ENCODE measurements around the gene CHN2. TPM values are rescaled to one million over a fixed set of nuclear protein-coding genes. Genes with fewer than 3 reads are reported as not detected.

The CHN2 gene
- total RNA-seq, 4 donors from 2014 or later = 8.0 to 9.8 (median 8.9) TPM

DNA sequence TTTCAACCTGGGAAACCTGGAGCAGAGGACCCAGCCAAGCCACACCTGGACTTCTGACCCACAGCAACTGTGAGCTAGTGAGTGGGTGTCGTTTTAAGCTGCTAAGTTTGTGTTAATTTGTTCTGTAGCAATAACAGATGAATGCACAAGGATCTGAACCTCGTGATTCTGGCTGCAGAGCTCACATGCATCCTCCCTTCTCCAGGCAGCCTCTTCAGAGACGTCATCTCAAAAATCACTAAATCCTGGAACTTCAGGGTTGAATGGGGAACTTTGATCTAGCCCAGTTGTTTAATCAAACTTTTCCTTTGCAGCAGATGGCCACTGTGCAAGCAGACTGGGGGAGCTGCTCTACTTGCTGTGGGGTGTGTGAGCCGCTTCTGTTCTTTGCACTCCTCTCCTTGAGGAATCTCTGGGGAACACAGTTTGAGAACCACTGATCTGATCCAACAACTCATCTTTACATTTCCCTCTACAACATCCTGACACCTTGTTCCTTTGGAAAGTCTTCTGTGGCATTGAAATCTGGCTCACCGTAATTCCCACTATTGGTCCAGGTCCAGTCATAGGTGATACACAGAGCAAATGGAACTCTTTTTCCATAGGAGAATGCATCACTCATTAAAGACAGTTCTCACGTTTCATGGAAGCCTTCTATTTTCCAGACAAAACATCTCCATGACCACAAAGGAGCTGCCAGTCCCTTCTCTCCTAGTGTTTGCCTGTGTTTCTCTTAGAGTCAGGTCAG lies 90.3 kb downstream of the CHN2 start:
- Histone ChIP-seq H3K36me3 (no peaks in the 10 kb centered on the region), H3K9me3 (no peaks in the 10 kb centered on the region), H3K27me3 (no peaks in the 10 kb centered on the region), H3K4me3 (no peak overlapping the region), H3K27ac (replicated peaks in 1 of 4) (no peak overlapping the region), H3K4me1 (peaks cover 0 to 3% (median 0%) of the 10 kb centered on the region in 4 donors)
- WGBS = 67% methylated on average over 6 of the region's 6 CpGs
- no peak for DNase-seq (ENCODE audit: extremely low spot score)
- intact Hi-C loops (cut with DNase I) = no loop called here
- TF ChIP-seq POLR2A (IDR thresholded peaks at IDR 0.05; ENCODE audit: low read depth) = no peak
- TF ChIP-seq, protein P1, sequence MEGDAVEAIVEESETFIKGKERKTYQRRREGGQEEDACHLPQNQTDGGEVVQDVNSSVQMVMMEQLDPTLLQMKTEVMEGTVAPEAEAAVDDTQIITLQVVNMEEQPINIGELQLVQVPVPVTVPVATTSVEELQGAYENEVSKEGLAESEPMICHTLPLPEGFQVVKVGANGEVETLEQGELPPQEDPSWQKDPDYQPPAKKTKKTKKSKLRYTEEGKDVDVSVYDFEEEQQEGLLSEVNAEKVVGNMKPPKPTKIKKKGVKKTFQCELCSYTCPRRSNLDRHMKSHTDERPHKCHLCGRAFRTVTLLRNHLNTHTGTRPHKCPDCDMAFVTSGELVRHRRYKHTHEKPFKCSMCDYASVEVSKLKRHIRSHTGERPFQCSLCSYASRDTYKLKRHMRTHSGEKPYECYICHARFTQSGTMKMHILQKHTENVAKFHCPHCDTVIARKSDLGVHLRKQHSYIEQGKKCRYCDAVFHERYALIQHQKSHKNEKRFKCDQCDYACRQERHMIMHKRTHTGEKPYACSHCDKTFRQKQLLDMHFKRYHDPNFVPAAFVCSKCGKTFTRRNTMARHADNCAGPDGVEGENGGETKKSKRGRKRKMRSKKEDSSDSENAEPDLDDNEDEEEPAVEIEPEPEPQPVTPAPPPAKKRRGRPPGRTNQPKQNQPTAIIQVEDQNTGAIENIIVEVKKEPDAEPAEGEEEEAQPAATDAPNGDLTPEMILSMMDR (IDR thresholded peaks at IDR 0.05) = no peak

- Histone ChIP-seq H3K9me3 (no peaks in the 10 kb centered on the region), H3K27me3 (no peaks in the 10 kb centered on the region), H3K4me3 (no peak overlapping the region), H3K4me1 (peaks cover 0 to 3% (median 0%) of the 10 kb centered on the region in 4 donors), H3K36me3 (no peaks in the 10 kb centered on the region), H3K27ac (replicated peaks in 1 of 4) (no peak overlapping the region)
- DNase-seq (ENCODE audit: extremely low spot score) = no peak
- intact Hi-C loops (cut with DNase I) = no loop called here
- TF ChIP-seq, protein P1 (IDR thresholded peaks at IDR 0.05) = no peak
- TF ChIP-seq EP300 (IDR thresholded peaks at IDR 0.05) (no peak), POLR2A (IDR thresholded peaks at IDR 0.05; ENCODE audit: low read depth) (no peak), POLR2AphosphoS5 (IDR thresholded peaks at IDR 0.05) (no peak)
- 76% methylated on average over 4 of the region's 4 CpGs for WGBS
Observed at GRCh38 chr7:29285444-29285793, 90.8 kb downstream of the CHN2 start.

DNA sequence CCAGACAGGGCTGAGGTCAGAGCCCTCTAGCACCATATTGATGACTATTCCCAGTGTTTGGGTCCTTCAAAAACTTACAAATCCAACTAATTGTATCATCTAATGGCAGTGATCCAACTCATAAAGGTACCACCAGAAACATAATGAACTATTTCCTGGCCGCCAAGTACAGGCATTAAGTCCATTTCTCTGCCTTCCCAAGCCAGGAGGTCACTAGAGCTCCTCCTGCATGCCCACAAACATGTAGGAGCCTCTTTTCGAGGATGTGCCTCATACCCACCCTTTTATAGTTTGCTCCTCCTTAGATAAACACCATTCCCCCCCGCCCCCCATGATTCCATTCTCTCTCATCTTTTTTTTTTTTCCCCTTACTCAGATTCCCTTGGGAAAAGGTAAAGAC lies 91.3 kb downstream of the CHN2 start:
- intact Hi-C loops (cut with DNase I) = no loop called here
- TF ChIP-seq POLR2A (IDR thresholded peaks at IDR 0.05; ENCODE audit: low read depth) (no peak), POLR2AphosphoS5 (IDR thresholded peaks at IDR 0.05) (no peak), EP300 (IDR thresholded peaks at IDR 0.05) (no peak)
- TF ChIP-seq, protein P1 (IDR thresholded peaks at IDR 0.05) = no peak

GRCh38 chr7:29287366-29287765 lies 92.8 kb downstream of the CHN2 start:
- Histone ChIP-seq H3K4me3 (no peak overlapping the region), H3K27me3 (no peaks in the 10 kb centered on the region), H3K27ac (replicated peaks in 1 of 4) (no peak overlapping the region), H3K9me3 (no peaks in the 10 kb centered on the region), H3K36me3 (no peaks in the 10 kb centered on the region), H3K4me1 (no peaks in the 10 kb centered on the region)
- TF ChIP-seq, protein P1 (IDR thresholded peaks at IDR 0.05) = no peak
- TF ChIP-seq EP300 (IDR thresholded peaks at IDR 0.05) (no peak), POLR2AphosphoS5 (IDR thresholded peaks at IDR 0.05) (no peak), POLR2A (IDR thresholded peaks at IDR 0.05; ENCODE audit: low read depth) (no peak)
- WGBS = 17% methylated on average over 1 of the region's 1 CpG
- no peak for DNase-seq (ENCODE audit: extremely low spot score)
- intact Hi-C loops (cut with DNase I) = no loop called here

More for the DNA sequence above, 91.3 kb downstream of the CHN2 start:
- Histone ChIP-seq H3K4me1 (peaks cover 0 to 3% (median 0%) of the 10 kb centered on the region in 4 donors), H3K27ac (replicated peaks in 1 of 4) (no peak overlapping the region), H3K27me3 (no peaks in the 10 kb centered on the region), H3K9me3 (no peaks in the 10 kb centered on the region), H3K36me3 (no peaks in the 10 kb centered on the region), H3K4me3 (no peak overlapping the region)
- DNase-seq (ENCODE audit: extremely low spot score) = no peak
- WGBS = 84% methylated on average over 3 of the region's 3 CpGs
